GM19328 (cell line): Measurements from ENCODE around the gene CLSTN3.

Source experiments
- ATAC-seq: cut with Tn5 transposase; IDR thresholded peaks from one replicate; pipeline ENCODE4 v1.9.1; 2021; ENCODE audit warnings: mild to moderate bottlenecking, moderate library complexity; ENCODE audit not compliant: unreplicated experiment

Gene CLSTN3

GRCh38 chr12:7129872-7130691 lies at the start of gene CLSTN3:
TSS of gene CLSTN3 (plus strand) at chr12:7130371. CDS start at chr12:7130649, 278 bp downstream.
- ATAC-seq = peak; percentile 65

- no peak for ATAC-seq
Measured at GRCh38 chr12:7081037-7081436, 49.1 kb upstream of the CLSTN3 start.

- no peak for ATAC-seq
Measured at GRCh38 chr12:7083125-7083524, 47.0 kb upstream of the CLSTN3 start.

- no peak for ATAC-seq
Measured at GRCh38 chr12:7089196-7089871, 40.8 kb upstream of the CLSTN3 start.

GRCh38 chr12:7090222-7090998 lies 39.8 kb upstream of the CLSTN3 start:
- ATAC-seq = no peak

GRCh38 chr12:7091171-7091570 lies 39.0 kb upstream of the CLSTN3 start:
- ATAC-seq = no peak

GRCh38 chr12:7091660-7092228 lies 38.4 kb upstream of the CLSTN3 start:
- no peak for ATAC-seq

GRCh38 chr12:7092229-7092985 lies 37.8 kb upstream of the CLSTN3 start, which contains the start of gene C1R:
TSS of gene C1R (minus strand) at chr12:7092445. CDS start at chr12:7092388, 57 bp downstream.
- no peak for ATAC-seq

GRCh38 chr12:7092986-7093460 lies 37.1 kb upstream of the CLSTN3 start:
- ATAC-seq = no peak

GRCh38 chr12:7093486-7093885 lies 36.7 kb upstream of the CLSTN3 start:
- ATAC-seq = no peak

- ATAC-seq = no peak
Measured at GRCh38 chr12:7093892-7094291, 36.3 kb upstream of the CLSTN3 start.

GRCh38 chr12:7096006-7096932 lies 33.9 kb upstream of the CLSTN3 start:
- no peak for ATAC-seq

- ATAC-seq = no peak
Measured at GRCh38 chr12:7096979-7097378, 33.2 kb upstream of the CLSTN3 start.

- ATAC-seq = no peak
Measured at GRCh38 chr12:7099290-7099996, 30.7 kb upstream of the CLSTN3 start.

GRCh38 chr12:7100239-7100638 lies 29.9 kb upstream of the CLSTN3 start:
- no peak for ATAC-seq

GRCh38 chr12:7101047-7101693 lies 29.0 kb upstream of the CLSTN3 start:
- ATAC-seq = no peak

GRCh38 chr12:7101694-7102131 lies 28.5 kb upstream of the CLSTN3 start:
- no peak for ATAC-seq

- no peak for ATAC-seq
Measured at GRCh38 chr12:7102582-7102981, 27.6 kb upstream of the CLSTN3 start.
